ENCODE measurements around the gene MRPS22. TPM values are rescaled to one million over a fixed set of nuclear protein-coding genes. Genes with fewer than 3 reads are reported as not detected.

The MRPS22 gene
- 10 to 100 TPM; 38.5 to 46.2 (median 38.9) TPM for polyA plus RNA-seq

DNA sequence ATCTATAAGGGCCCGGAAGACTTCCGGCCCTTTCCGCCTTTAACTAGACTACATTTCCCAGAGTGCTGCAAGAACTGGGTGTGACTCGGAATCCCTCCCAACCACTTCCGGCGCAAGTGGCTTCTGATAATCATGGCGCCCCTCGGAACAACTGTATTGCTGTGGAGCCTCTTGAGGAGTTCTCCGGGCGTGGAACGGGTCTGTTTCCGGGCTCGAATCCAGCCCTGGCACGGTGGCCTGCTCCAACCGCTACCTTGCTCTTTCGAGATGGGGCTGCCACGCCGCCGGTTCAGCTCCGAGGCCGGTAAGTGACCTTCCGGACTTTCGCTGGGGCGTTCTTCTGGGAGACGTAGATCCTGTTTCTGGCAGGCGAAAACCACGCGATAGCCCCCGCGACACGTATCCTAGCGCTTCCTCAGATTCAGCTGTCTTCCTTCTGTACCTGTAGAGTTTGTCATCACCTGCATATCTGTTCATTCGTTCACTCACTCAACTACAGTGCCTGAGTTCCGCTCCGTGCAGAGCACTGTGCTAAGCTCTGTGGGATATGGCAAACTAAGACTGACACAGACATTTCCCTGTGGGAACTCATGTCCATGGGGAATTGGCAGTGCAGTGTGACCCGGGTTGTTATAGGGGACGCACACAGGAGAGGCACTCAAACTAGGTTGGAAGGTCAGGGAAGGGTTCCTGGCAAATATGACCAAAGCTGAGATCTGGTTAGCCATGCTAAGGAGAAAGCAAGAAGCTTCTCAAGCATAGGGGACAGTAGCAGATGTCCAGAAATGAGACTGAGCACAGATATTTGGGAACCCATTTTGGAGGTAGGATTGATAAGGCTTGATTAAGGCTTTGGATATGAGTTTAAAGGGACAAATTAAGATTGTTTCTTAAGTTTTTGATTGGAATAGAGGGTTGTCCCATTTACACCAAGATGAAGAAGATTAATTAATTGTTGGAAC is at the start of gene MRPS22:
Gene MRPS22 (plus strand): TSS at position 126 of the 962 bp plus-strand sequence. CDS start 7 bp downstream, at position 133.
- WGBS, 3 donors: 0% methylated on average over 37 of the region's 37 CpGs
- H3K27ac ChIP-seq (ENCODE audit: low read depth, low read length): no peak within 1 kb of the TSS

DNA sequence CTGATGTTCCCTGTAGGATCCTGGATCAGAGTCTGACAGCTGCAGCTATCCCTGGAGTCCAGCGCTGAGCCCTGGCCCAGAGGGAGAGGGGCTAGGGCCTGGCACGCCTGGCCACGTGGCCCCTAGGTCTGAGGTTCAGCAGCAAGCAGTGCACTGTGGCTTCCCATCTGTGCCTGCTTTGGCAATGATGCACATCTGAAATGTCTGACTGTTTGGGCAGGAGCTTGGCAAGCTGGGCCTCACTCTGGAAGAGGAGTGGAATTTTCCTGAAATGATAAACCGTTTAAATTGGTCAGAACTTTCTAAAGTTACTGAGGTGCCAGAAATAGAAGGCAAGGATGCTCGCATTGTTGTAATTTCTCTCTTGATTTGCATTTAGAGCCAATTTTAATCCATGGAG is 48.8 kb upstream of the MRPS22 start:
- no peak overlapping the region for H3K27ac ChIP-seq (ENCODE audit: low read depth, low read length)
- 82 to 89% (median 83%) methylated on average over 5 of the region's 5 CpGs for WGBS, 3 donors

DNA sequence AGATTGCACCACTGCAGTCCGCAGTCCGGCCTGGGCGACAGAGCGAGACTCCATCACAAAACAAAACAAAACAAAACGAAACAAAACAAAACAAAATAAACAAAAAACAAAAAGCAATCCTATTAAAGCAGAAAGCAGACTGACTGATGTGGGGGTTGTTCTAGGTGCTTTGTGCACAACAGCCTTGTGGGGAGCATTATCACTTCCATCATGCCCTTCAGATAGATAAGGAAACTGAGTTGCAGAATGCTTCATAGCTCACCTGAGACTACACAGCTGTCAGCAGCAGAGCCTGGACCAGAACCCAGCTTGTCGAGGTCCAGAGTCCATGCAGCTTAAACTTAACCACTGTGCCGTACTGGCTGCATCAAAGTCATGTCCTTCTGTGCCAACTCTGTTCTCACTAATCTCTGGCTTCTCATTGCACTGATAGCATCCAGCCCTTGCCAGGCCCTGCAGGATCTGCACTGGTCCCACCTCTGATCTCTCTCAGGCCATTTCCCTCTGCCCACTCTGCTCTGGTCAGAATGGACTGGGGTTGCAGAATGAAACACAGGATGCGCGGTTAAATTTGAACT is 47.6 kb upstream of the MRPS22 start:
- WGBS, 3 donors: 75 to 87% (median 81%) methylated on average over 9 of the region's 9 CpGs
- no peak overlapping the region for H3K27ac ChIP-seq (ENCODE audit: low read depth, low read length)

DNA sequence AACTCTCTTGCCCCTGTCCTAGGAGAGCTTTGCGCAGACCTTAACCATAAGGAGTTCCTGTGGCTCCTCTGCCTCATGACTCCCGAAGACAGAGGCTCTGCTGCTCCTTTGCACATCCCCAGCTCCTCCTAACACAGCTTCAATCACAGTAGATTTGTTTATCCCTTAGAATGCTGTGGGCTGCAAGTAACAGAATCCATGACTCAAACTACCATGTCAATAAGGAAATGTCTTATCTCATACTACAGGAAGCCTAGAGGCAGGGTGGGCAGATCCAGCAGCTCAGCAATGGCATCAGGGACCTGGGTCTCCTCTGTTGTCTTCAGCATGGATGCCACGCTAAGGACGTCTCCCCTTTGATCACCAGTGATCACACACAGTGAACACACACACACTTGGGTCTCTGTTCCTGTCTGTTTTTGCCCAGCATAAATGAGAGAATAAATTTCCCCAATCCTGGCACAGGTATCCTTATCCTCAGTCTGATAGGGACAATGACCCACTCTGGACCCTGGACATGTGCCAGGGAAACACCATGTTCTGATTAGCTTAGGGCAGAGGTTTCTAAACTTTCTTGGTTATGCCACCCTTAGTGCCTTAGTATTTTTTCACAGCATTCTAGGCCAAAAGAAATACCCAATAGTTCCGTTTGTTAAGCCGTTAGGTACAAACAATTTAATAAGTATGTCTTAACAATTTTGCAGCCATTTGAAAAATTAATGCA is 46.1 kb upstream of the MRPS22 start:
- no peak overlapping the region for H3K27ac ChIP-seq (ENCODE audit: low read depth, low read length)
- WGBS, 3 donors: 79 to 87% (median 85%) methylated on average over 6 of the region's 6 CpGs

DNA sequence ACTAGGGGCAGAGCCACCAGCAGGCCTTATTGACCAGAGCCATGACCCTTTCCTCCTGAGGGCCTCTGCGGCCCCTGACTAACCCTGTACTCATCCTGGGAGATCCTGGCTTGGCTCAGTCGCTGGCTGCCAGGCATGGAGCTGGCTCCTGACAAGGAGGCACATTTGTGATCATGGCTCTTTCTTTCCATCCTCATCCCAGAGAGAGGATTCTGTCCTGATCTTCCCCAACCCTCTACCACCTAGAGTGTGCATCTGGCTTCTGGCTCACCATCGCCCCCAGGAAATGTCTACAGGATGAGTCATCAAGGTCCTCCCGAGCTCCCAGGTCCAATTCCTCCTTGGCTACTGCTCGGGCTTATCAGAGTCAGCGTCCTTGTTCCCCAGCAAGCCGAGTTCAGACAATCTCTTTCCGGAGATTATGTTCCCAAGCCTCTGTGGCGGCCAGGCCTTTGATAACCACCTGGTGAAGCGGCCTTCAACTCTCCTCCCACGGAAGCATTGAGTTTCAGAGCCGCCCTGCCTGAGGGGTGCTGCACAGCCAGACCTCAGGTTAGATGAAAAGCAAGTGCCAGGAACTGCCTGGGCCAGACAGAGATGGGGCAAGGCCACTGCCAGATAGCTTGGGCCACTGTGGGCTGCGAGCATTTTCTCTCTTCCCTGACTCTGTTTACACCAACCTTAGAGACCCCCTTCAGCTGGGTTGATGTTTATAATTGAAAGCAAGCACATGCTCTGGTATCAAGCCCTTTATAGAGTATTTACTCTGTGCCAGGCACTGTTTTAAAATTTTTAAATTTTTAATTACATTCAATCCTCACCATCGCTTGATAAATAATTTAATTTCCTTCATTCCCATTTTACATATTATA is 44.3 kb upstream of the MRPS22 start:
- H3K27ac ChIP-seq (ENCODE audit: low read depth, low read length): no peak overlapping the region
- WGBS, 3 donors: 47 to 76% (median 74%) methylated on average over 14 of the region's 14 CpGs

DNA sequence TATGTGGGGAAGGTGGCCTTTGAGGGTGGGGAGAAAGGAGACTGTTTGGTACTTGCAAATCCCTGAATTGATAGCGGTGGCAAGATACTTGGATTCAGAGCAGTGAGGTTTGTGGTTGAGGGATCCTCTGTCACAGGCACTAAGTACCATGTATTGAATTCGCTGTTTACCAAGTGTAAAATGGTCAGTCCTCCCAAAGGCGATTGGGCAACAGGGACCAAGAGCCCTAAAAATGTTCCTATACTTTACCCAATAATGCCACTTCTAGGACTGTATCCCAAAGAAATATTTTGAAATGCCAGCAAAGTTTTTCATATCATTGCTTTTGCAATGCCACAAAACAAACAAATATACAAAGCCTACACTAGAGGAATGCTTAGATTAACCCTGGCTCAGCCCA is 43.4 kb upstream of the MRPS22 start:
- WGBS, 3 donors: 93 to 97% (median 96%) methylated on average over 3 of the region's 3 CpGs
- no peak overlapping the region for H3K27ac ChIP-seq (ENCODE audit: low read depth, low read length)

DNA sequence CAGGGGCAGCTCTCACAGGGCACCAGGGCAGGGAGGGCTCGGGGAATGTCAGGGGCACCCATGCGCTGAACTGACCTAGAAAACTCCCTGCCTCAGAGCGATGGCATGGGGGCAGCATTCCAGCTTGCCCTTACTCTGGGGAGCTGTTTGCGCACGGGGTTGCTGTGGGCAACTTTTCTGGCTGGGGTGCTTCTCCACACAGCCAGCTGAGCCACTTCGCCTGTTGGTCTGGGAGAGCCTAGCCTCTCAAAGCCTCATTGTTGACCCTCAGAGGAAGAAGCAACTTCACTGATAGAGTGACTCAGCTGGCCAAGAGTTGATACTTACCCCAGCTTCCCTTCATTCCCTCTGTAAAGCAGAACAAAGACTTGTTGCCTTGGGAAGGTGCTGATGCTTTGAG is 42.6 kb upstream of the MRPS22 start:
- 83 to 90% (median 89%) methylated on average over 6 of the region's 6 CpGs for WGBS, 3 donors
- no peak overlapping the region for H3K27ac ChIP-seq (ENCODE audit: low read depth, low read length)

DNA sequence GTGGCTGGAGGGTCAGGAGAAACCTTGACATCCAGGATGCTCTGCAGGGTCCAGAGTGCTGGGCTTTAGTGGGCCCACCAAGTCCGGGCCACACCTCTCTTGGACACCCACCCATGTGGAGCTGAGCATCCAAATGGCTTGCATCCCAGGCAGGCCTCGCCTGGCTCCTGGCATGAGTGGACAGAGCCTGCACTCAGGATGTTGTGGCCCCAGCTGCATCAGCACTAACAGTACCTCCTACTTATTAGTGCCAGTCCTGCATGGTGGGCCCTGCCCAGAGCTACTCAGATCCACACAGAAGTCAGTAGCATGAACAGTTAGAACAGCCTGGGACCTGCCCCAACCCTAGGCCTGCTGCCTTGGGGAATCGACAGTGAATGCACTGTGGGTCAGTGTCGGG is 42.2 kb upstream of the MRPS22 start:
- no peak overlapping the region for H3K27ac ChIP-seq (ENCODE audit: low read depth, low read length)
- 87 to 95% (median 93%) methylated on average over 4 of the region's 4 CpGs for WGBS, 3 donors

DNA sequence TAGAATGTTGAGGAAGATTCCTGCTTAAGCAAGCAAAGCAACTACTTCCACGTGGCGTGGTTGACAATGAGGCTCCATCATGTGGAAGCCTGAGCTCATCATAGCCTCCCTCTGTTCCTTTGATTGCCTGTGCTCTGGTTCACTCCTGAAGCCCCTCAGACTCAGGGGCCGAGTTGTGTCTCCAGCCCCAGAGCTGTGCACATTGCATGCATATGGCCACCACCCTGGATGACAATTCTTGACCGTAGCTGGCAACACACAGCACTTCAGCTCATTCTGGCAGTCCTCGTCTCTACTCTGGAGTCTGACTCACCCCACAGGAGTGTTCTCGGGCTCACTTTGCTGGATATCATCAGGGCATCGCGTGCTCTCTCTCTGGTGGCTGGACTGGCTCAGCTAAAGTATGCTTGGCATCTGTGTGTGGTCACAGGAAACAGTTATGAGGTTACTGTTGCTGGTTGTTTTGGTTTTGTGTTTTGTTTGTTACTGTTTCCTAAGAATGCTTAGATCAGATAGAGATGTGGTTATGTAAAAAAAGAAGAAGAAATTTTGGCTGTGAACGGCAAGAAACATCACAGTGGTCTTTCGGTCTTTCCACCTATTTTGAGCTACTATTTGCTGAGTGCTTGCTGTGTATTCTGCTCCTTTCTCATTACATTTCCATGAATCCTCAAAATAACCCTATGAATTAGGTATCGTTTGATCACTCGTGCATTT is 41.6 kb upstream of the MRPS22 start:
- WGBS, 3 donors: 66 to 82% (median 66%) methylated on average over 12 of the region's 12 CpGs
- no peak overlapping the region for H3K27ac ChIP-seq (ENCODE audit: low read depth, low read length)

DNA sequence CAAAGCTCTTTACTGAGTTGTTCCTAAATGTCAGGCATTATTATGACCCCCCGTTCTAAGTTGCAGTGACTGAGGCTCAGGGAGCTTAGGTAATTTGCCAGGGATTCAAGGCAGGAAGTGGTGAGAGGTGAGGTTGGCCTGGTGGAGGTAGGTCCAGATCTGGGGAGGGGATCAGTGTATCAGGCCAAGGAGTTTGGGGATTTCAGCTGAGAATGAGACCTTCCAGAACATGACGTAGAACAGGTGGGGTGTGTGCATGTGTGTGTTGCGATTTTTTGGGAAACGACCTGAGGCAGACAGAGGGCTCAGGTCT is 41.1 kb upstream of the MRPS22 start:
- WGBS, 3 donors: 84 to 91% (median 87%) methylated on average over 4 of the region's 4 CpGs
- no peak overlapping the region for H3K27ac ChIP-seq (ENCODE audit: low read depth, low read length)

DNA sequence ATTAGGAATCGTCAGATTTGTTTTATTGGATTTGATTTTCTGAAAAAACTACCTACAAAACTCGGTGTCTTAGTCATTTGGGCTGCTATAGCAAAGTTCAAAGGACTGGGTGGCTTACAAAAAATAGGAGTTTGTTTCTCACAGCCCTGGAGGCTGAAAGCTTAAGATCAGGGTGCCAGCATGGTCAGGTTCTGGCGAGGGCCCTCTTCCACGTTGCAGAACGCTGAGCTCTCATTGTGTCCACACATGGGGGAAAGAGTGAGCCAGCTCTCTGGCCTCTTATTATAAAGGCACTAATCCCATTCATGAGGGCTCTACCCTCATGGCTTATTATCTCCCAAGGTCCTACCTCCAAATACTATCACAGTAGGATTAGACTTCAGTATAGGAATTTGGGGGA is 40.6 kb upstream of the MRPS22 start:
- no peak overlapping the region for H3K27ac ChIP-seq (ENCODE audit: low read depth, low read length)
- WGBS, 3 donors: 90 to 93% (median 91%) methylated on average over 5 of the region's 5 CpGs

DNA sequence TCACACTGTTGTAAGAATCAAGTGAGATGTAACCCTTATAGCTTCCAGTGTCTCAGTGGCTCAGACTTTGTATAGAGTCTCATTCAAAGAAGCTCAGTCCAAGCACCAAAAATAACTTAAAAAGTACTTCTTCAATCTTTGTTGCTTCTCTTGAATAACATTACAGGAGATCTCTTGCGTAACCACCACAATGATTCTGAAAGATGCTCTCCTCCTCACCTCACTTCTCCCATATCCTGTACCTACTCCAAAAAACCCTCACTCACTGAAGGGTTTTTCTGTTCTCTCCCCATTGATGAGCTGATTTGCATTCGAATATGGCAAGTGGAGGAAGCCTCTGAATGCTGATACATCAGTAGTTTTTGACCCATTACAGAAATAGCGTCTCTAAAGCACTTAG is 39.4 kb upstream of the MRPS22 start:
- H3K27ac ChIP-seq (ENCODE audit: low read depth, low read length): no peak overlapping the region
- 84 to 85% (median 84%) methylated on average over 3 of the region's 3 CpGs for WGBS, 3 donors

DNA sequence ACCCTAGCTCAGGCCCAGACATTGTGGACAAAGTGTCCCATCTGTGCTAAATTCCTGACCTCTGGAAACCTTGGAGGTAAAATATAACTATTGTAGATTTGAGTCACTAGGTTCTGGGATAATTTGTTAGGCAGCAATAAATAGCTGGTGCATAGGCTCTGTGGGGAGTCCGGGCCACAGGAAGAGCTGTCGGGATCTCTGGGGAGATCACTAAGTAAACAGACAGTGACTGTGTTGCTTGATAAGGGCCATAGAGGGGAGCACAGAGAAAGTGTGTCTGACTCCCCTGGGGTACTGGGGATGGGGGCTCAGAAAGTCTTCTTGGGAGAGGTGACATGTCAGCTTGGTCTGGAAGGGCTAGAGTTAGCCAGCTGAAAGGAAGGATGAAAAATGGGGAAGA is 37.7 kb upstream of the MRPS22 start:
- WGBS, 3 donors: 75 to 98% (median 79%) methylated on average over 2 of the region's 2 CpGs

DNA sequence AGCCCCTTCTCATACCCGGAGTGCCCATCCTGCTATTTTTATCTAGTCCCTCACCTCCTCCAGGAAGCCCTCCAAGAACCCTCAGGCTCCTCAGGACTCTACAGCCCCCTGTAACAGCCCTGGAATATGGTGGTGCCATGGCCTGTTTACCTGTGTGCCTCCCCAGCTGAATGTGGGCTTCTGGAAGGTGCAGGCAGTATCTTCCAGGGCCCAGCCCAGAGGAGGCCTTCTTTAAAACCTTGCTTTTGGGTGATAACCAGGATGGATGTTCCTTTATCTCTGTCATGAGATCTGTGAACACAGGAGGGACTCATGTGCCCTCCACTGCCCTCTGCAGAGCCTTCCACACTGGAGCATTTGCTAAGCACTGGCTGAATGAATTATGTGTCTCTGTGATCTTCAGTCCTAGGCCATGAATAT is 36.7 kb upstream of the MRPS22 start:
- WGBS, 3 donors: 75 to 100% (median 94%) methylated on average over 1 of the region's 1 CpG
- no peak overlapping the region for H3K27ac ChIP-seq (ENCODE audit: low read depth, low read length)

More for the DNA sequence above, 37.7 kb upstream of the MRPS22 start:
- H3K27ac ChIP-seq (ENCODE audit: low read depth, low read length): no peak overlapping the region

DNA sequence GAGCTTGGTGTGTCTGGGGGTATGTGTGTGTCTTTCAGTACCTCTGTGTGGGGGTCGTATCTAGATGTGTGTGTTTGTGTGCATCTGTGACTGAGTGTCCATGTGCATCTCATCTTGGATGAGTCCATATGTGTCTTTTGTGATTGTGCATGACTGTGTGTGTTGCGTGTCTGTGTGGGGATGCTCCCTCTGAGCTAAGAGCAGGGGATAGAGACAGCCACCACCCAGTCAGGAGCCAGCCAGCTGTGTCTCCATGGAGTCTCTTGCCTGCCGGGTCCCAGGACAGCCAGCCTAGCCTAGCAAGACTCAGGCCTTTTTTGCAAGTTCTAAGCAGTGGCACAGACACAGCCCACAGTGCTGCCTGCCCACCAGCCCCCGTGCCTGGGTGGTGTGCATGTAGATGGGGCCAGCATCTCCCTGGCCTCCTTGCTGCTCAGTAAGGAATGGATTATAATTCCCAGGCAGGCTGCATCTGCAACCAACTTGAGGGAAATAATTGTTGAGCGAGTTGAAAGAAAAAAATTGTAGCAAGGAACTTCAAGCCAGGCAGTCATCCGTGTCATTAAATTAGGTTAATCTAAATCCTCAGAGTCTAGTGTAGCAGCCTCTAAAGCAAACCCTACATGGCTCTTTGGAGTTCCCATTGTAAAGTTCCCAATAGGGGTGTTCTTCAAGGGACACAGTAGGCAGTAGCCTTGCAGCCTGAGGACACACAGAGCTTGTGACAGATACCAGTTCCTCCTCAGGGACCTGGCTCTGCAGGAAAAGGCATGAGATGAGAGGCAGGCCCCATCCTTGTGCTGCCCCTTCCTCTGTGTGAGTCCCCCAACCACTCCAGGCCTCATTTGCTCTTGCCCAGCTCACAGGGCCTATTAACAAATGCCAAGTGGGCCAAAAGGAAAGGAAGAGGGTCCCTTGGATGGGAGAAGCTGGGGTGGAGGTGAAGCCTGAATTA is 35.9 kb upstream of the MRPS22 start:
- 86 to 92% (median 91%) methylated on average over 6 of the region's 6 CpGs for WGBS, 3 donors
- no peak overlapping the region for H3K27ac ChIP-seq (ENCODE audit: low read depth, low read length)

DNA sequence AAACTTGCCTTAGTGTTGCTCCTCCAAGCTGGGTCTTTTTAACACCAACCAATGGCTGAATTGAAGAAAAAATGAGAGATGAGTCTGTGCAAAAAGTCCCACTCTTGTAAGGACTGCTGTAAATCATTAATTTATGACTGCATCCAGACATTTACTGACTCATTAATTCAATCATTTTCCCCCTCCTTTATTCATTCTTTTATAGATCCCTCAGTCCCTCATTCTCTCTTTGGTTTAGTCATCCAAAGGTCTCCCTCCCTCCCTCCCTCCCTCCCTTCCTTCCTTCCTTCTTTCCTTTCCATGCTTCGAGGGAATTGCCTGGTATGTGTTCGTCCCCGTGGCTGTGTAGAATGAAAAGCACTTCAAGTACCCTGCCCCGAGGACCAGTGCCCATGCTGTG is 35.3 kb upstream of the MRPS22 start:
- 49 to 86% (median 59%) methylated on average over 4 of the region's 4 CpGs for WGBS, 3 donors
- no peak overlapping the region for H3K27ac ChIP-seq (ENCODE audit: low read depth, low read length)
